ENCODE measurements around the gene ATP6V0A4.
"Not testable (repeated sequence)": the region's sequence is repeated elsewhere in the genome, so short reads cannot be mapped to it uniquely, and the experiment has no call there.

The ATP6V0A4 gene

DNA sequence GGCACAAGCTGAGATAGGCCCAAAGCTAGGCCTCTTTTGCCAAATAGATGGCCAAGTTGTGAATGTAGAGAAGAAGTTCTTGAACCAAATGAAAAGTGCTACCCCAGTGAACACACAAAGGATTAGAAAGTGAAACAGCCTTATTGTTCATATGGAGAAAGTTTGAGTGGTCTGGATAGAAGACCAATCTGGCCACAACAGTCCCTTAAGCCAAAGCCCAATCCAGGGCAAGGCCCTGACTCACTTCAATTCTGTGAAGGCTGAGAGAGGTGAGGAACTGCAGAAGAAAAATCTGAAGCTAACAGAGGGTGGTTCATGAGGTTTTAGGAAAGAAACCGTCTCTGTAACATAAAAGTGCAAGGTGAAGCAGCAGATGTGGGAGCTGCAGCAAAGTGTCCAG lies 18.7 kb upstream of the ATP6V0A4 start:
- Histone ChIP-seq H3K23ac (ENCODE audit: low read length) (no peak overlapping the region), H2BK5ac (ENCODE audit: low read length) (no peak overlapping the region), H3K27ac (ENCODE audit: low read depth, low read length) (no peak overlapping the region), H3K4me2 (ENCODE audit: low read length) (no peak overlapping the region), H3K79me2 (ENCODE audit: control insufficient read depth, insufficient read depth, low read length) (no peaks in the 10 kb centered on the region), H3K9ac (ENCODE audit: low read length) (no peak overlapping the region), H3K56ac (ENCODE audit: low read length) (no peak overlapping the region), H2BK120ac (ENCODE audit: low read depth, low read length) (no peak overlapping the region), H3K4ac (ENCODE audit: low read depth, low read length) (no peak overlapping the region), H3K18ac (ENCODE audit: low read length) (no peak overlapping the region), H3K79me1 (ENCODE audit: low read length) (no peaks in the 10 kb centered on the region), H4K8ac (ENCODE audit: low read depth, low read length) (no peak overlapping the region), H3K36me3 (ENCODE audit: control insufficient read depth, insufficient read depth, low read length) (no peaks in the 10 kb centered on the region), H3K27me3 (ENCODE audit: insufficient read depth, low read length, poor library complexity) (no peaks in the 10 kb centered on the region), H4K5ac (ENCODE audit: low read length) (no peak overlapping the region), H3K4me1 (ENCODE audit: control insufficient read depth, low read depth, low read length) (no peaks in the 10 kb centered on the region), H3K4me3 (ENCODE audit: low read length) (no peak overlapping the region), H2AK5ac (ENCODE audit: low read length) (no peak overlapping the region), H2BK15ac (replicated peaks; ENCODE audit: low read depth) (no peak overlapping the region)
- DNase-seq: no peak
- no CpG with 5 or more reads among the region's 1 CpG for WGBS (ENCODE audit: extremely low coverage, insufficient coverage, low lambda C conversion rate)

DNA sequence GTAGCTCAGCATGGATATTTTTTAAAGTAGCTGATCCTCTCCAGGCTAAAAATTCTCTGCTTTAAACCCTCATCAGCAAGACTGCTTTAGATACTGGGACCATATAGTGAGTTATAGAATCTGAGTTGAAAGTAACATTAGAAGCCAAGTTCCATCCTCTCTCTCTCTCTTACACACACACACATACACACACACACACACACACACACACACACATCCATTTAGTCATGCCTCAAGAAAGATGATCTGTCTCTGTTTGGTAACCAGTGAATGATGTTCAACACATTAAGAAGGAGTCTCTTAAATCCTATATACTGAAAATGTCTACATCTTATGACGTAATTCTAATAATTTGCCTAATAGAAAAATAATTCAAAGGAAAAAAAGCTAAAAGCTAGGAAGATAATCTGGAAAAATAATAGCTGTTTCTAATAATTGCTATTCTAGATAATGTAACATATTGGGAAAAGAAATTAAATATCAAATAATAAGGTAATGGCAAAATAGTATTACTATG lies 16.9 kb upstream of the ATP6V0A4 start:
- WGBS (ENCODE audit: extremely low coverage, insufficient coverage, low lambda C conversion rate): no CpG with 5 or more reads among the region's 1 CpG
- Histone ChIP-seq H3K18ac (ENCODE audit: low read length) (no peak overlapping the region), H3K4ac (ENCODE audit: low read depth, low read length) (no peak overlapping the region), H3K4me1 (ENCODE audit: control insufficient read depth, low read depth, low read length) (no peaks in the 10 kb centered on the region), H3K27ac (ENCODE audit: low read depth, low read length) (no peak overlapping the region), H2BK120ac (ENCODE audit: low read depth, low read length) (no peak overlapping the region), H3K9ac (ENCODE audit: low read length) (no peak overlapping the region), H2BK15ac (replicated peaks; ENCODE audit: low read depth) (no peak overlapping the region), H3K4me2 (ENCODE audit: low read length) (no peak overlapping the region), H4K5ac (ENCODE audit: low read length) (no peak overlapping the region), H3K79me1 (ENCODE audit: low read length) (no peaks in the 10 kb centered on the region), H4K8ac (ENCODE audit: low read depth, low read length) (no peak overlapping the region), H3K27me3 (ENCODE audit: insufficient read depth, low read length, poor library complexity) (no peaks in the 10 kb centered on the region), H2AK5ac (ENCODE audit: low read length) (no peak overlapping the region), H2BK5ac (ENCODE audit: low read length) (no peak overlapping the region), H3K79me2 (ENCODE audit: control insufficient read depth, insufficient read depth, low read length) (no peaks in the 10 kb centered on the region), H3K36me3 (ENCODE audit: control insufficient read depth, insufficient read depth, low read length) (no peaks in the 10 kb centered on the region), H3K23ac (ENCODE audit: low read length) (no peak overlapping the region), H3K4me3 (ENCODE audit: low read length) (no peak overlapping the region), H3K56ac (ENCODE audit: low read length) (no peak overlapping the region)
- DNase-seq: no peak

DNA sequence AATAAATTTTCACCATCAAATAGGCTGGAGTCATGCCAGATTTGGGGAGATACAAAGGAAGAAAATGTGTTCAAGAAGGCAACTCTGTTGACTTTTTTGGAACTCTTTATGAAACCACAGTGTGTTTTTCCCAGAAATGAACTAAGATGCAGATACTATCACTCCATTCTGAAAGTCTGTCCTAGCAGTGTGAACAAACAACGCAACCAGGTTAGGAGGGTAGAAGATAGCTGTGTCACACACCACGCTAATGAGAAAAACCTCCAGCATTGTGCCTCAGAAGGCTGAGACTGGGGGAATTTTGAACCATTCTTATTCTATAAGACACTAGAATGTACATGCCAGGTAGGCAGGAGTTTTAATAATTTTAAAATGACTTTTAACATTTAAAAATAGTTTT lies 15.9 kb upstream of the ATP6V0A4 start:
- Histone ChIP-seq H3K56ac (ENCODE audit: low read length) (no peak overlapping the region), H2AK5ac (ENCODE audit: low read length) (no peak overlapping the region), H3K79me1 (ENCODE audit: low read length) (no peaks in the 10 kb centered on the region), H3K79me2 (ENCODE audit: control insufficient read depth, insufficient read depth, low read length) (no peaks in the 10 kb centered on the region), H3K4me2 (ENCODE audit: low read length) (no peak overlapping the region), H3K27me3 (ENCODE audit: insufficient read depth, low read length, poor library complexity) (no peaks in the 10 kb centered on the region), H3K23ac (ENCODE audit: low read length) (no peak overlapping the region), H3K18ac (ENCODE audit: low read length) (no peak overlapping the region), H3K9ac (ENCODE audit: low read length) (no peak overlapping the region), H3K36me3 (ENCODE audit: control insufficient read depth, insufficient read depth, low read length) (no peaks in the 10 kb centered on the region), H3K4ac (ENCODE audit: low read depth, low read length) (no peak overlapping the region), H4K8ac (ENCODE audit: low read depth, low read length) (no peak overlapping the region), H2BK120ac (ENCODE audit: low read depth, low read length) (no peak overlapping the region), H4K5ac (ENCODE audit: low read length) (no peak overlapping the region), H2BK5ac (ENCODE audit: low read length) (no peak overlapping the region), H2BK15ac (replicated peaks; ENCODE audit: low read depth) (no peak overlapping the region), H3K4me3 (ENCODE audit: low read length) (no peak overlapping the region), H3K27ac (ENCODE audit: low read depth, low read length) (no peak overlapping the region), H3K4me1 (ENCODE audit: control insufficient read depth, low read depth, low read length) (no peaks in the 10 kb centered on the region)
- WGBS (ENCODE audit: extremely low coverage, insufficient coverage, low lambda C conversion rate): no CpG with 5 or more reads among the region's 2 CpGs
- DNase-seq: no peak

DNA sequence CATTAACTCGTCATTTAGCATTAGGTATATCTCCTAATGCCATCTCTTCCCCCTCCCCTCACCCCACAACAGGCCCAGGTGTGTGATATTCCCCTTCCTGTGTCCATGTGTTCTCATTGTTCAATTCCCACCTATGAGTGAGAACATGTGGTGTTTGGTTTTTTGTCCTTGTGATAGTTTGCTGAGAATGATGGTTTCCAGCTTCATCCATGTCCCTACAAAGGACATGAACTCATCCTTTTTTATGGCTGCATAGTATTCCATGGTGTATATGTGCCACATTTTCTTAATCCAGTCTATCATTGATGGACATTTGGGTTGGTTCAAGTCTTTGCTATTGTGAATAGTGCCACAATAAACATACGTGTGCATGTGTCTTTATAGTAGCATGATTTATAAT lies 13.3 kb upstream of the ATP6V0A4 start:
- not testable (repeated sequence) for H2BK5ac ChIP-seq (ENCODE audit: low read length); H3K4me1 ChIP-seq (ENCODE audit: control insufficient read depth, low read depth, low read length); H3K79me1 ChIP-seq (ENCODE audit: low read length); H3K9ac ChIP-seq (ENCODE audit: low read length); H4K5ac ChIP-seq (ENCODE audit: low read length); H2AK5ac ChIP-seq (ENCODE audit: low read length); H3K79me2 ChIP-seq (ENCODE audit: control insufficient read depth, insufficient read depth, low read length); H3K18ac ChIP-seq (ENCODE audit: low read length); H4K8ac ChIP-seq (ENCODE audit: low read depth, low read length); H3K27me3 ChIP-seq (ENCODE audit: insufficient read depth, low read length, poor library complexity); H3K4me2 ChIP-seq (ENCODE audit: low read length); H3K4ac ChIP-seq (ENCODE audit: low read depth, low read length); H2BK15ac ChIP-seq (replicated peaks; ENCODE audit: low read depth); H3K23ac ChIP-seq (ENCODE audit: low read length); DNase-seq; H2BK120ac ChIP-seq (ENCODE audit: low read depth, low read length); H3K4me3 ChIP-seq (ENCODE audit: low read length); H3K27ac ChIP-seq (ENCODE audit: low read depth, low read length); H3K36me3 ChIP-seq (ENCODE audit: control insufficient read depth, insufficient read depth, low read length); H3K56ac ChIP-seq (ENCODE audit: low read length)
- WGBS (ENCODE audit: extremely low coverage, insufficient coverage, low lambda C conversion rate): no CpG with 5 or more reads among the region's 2 CpGs

DNA sequence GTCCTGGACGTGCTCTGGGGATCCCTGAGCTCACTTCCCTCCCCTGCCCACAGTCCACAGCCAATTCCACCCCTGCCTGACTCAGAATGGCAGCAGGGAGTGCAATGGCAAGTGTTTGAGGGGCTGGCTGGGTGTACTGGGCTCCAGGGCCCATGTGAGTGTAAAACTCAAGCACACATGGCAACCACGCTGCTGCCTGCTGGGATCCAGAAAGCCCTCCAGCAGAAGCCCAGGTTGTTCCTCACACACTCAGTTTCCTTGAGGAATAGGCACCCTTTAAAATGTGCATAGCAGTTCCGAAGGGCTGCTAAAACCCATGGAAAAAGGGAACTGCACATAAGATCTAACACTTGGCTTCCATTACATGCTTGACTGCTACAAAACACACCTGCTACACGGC lies 11.3 kb upstream of the ATP6V0A4 start:
- Histone ChIP-seq H3K4ac (ENCODE audit: low read depth, low read length) (no peak overlapping the region), H3K9ac (ENCODE audit: low read length) (no peak overlapping the region), H2BK5ac (ENCODE audit: low read length) (no peak overlapping the region), H3K27me3 (ENCODE audit: insufficient read depth, low read length, poor library complexity) (no peaks in the 10 kb centered on the region), H2BK120ac (ENCODE audit: low read depth, low read length) (no peak overlapping the region), H3K36me3 (ENCODE audit: control insufficient read depth, insufficient read depth, low read length) (no peaks in the 10 kb centered on the region), H2BK15ac (replicated peaks; ENCODE audit: low read depth) (no peak overlapping the region), H3K27ac (ENCODE audit: low read depth, low read length) (no peak overlapping the region), H3K79me2 (ENCODE audit: control insufficient read depth, insufficient read depth, low read length) (no peaks in the 10 kb centered on the region), H3K4me1 (ENCODE audit: control insufficient read depth, low read depth, low read length) (no peaks in the 10 kb centered on the region), H4K8ac (ENCODE audit: low read depth, low read length) (no peak overlapping the region), H2AK5ac (ENCODE audit: low read length) (no peak overlapping the region), H3K4me2 (ENCODE audit: low read length) (no peak overlapping the region), H3K4me3 (ENCODE audit: low read length) (no peak overlapping the region), H3K23ac (ENCODE audit: low read length) (no peak overlapping the region), H3K18ac (ENCODE audit: low read length) (no peak overlapping the region), H3K79me1 (ENCODE audit: low read length) (no peaks in the 10 kb centered on the region), H4K5ac (ENCODE audit: low read length) (no peak overlapping the region), H3K56ac (ENCODE audit: low read length) (no peak overlapping the region)
- DNase-seq: no peak
- WGBS (ENCODE audit: extremely low coverage, insufficient coverage, low lambda C conversion rate): no CpG with 5 or more reads among the region's 4 CpGs

DNA sequence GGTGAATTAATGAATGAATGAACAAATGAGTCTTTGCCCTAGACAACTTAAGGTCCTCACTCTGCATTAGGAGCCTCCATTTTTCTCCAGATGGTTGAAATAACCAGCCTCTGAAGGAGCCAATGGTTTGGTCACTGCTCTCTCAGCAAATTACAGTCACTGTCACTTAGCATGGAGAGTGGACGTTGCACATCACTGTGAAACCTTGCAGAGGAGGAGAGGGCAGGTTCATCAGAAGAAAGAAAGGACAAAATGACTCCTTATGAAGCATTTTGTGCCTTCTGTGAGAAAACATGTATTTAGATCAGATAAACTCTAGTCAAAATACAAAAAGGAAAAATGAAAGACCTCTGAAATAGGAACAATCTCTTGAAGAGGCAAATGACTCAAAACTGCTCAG lies 6.6 kb upstream of the ATP6V0A4 start:
- no peaks in the 10 kb centered on the region for H3K27me3 ChIP-seq (ENCODE audit: insufficient read depth, low read length, poor library complexity)
- WGBS (ENCODE audit: extremely low coverage, insufficient coverage, low lambda C conversion rate): no CpG with 5 or more reads among the region's 1 CpG
- H4K5ac ChIP-seq (ENCODE audit: low read length): no peak overlapping the region
- no peaks in the 10 kb centered on the region for H3K4me1 ChIP-seq (ENCODE audit: control insufficient read depth, low read depth, low read length)
- no peak overlapping the region for H3K9ac ChIP-seq (ENCODE audit: low read length)
- H3K4me3 ChIP-seq (ENCODE audit: low read length): no peak overlapping the region
- no peak overlapping the region for H2BK15ac ChIP-seq (replicated peaks; ENCODE audit: low read depth)
- H3K36me3 ChIP-seq (ENCODE audit: control insufficient read depth, insufficient read depth, low read length): no peaks in the 10 kb centered on the region
- no peak overlapping the region for H3K18ac ChIP-seq (ENCODE audit: low read length)
- no peaks in the 10 kb centered on the region for H3K79me1 ChIP-seq (ENCODE audit: low read length)
- no peak overlapping the region for H3K23ac ChIP-seq (ENCODE audit: low read length)
- no peak overlapping the region for H2BK120ac ChIP-seq (ENCODE audit: low read depth, low read length)
- H3K27ac ChIP-seq (ENCODE audit: low read depth, low read length): no peak overlapping the region
- no peak overlapping the region for H3K4me2 ChIP-seq (ENCODE audit: low read length)
- no peak overlapping the region for H4K8ac ChIP-seq (ENCODE audit: low read depth, low read length)
- H2AK5ac ChIP-seq (ENCODE audit: low read length): no peak overlapping the region
- H2BK5ac ChIP-seq (ENCODE audit: low read length): no peak overlapping the region
- no peak overlapping the region for H3K4ac ChIP-seq (ENCODE audit: low read depth, low read length)
- H3K56ac ChIP-seq (ENCODE audit: low read length): no peak overlapping the region
- no peaks in the 10 kb centered on the region for H3K79me2 ChIP-seq (ENCODE audit: control insufficient read depth, insufficient read depth, low read length)
- DNase-seq: no peak

All from mesendoderm (in vitro differentiated cells).